WTC11 (cell line): ENCODE results near the gene SLC4A1AP. TPM values are rescaled to one million over a fixed set of nuclear protein-coding genes. Genes with fewer than 3 reads are reported as not detected.

Experiments used
- ATAC-seq: fragments of 200-7000 bp; cut with Tn5 transposase; 2 replicates; pipeline ENCODE4 v1.10.0; 2021; ENCODE audit warnings: mild to moderate bottlenecking, moderate library complexity
- CTCF ChIA-PET: fragments of 300-600 bp; sonication (Branson Sonifier 250); formaldehyde crosslinking; loops from one replicate; lab custom pipeline; 2021; ENCODE audit warnings: antibody characterized with exemption; lab: Charles Lee
- POLR2A ChIA-PET: fragments of 350-600 bp; sonication (Branson Sonifier 250); formaldehyde crosslinking; loops from one replicate; lab custom pipeline; 2021; ENCODE audit warnings: antibody characterized with exemption; lab: Charles Lee
- DNase-seq: peaks from one replicate; pipeline ENCODE4 v3.0.0; 2021; ENCODE audit warnings: low spot score
- H3K27ac Mint-ChIP-seq: 2 replicates; pipeline ENCODE4 v1.8.0; 2021; ENCODE audit warnings: mixed read lengths
- H3K27me3 Mint-ChIP-seq: 2 replicates; pipeline ENCODE4 v1.8.0; 2021; ENCODE audit warnings: low read depth, mild to moderate bottlenecking, moderate library complexity, mixed read lengths
- H3K36me3 Mint-ChIP-seq: 2 replicates; pipeline ENCODE4 v1.8.0; 2021; ENCODE audit warnings: mixed read lengths
- H3K4me1 Mint-ChIP-seq: 2 replicates; pipeline ENCODE4 v1.8.0; 2022; ENCODE audit warnings: mixed read lengths
- H3K4me3 Mint-ChIP-seq: 2 replicates; pipeline ENCODE4 v1.8.0; 2021; ENCODE audit warnings: mild to moderate bottlenecking, moderate library complexity, mixed read lengths
- H3K9me3 Mint-ChIP-seq: 2 replicates; pipeline ENCODE4 v1.8.0; 2021; ENCODE audit warnings: mixed read lengths
- ATF1 ChIP-seq: sonication (generic); formaldehyde crosslinking; IDR thresholded peaks from 2 replicates; pipeline ENCODE4 v1.8.1; 2023; ENCODE audit warnings: mild to moderate bottlenecking, moderate library complexity, missing genetic modification reagents
- CREB1 ChIP-seq: sonication (generic); formaldehyde crosslinking; IDR thresholded peaks from 2 replicates; pipeline ENCODE4 v1.8.0; 2023; ENCODE audit warnings: mild to moderate bottlenecking, missing genetic modification reagents
- FOXJ3 ChIP-seq: sonication (generic); formaldehyde crosslinking; IDR thresholded peaks from 2 replicates; pipeline ENCODE4 v1.9.0; 2021; ENCODE audit warnings: missing genetic modification reagents, mild to moderate bottlenecking, borderline replicate concordance
- FOXK1 ChIP-seq: sonication (generic); formaldehyde crosslinking; IDR thresholded peaks from 2 replicates; pipeline ENCODE4 v1.8.0; 2022; ENCODE audit warnings: mild to moderate bottlenecking, moderate library complexity, missing genetic modification reagents
- GRHL2 ChIP-seq: fragments of 250-450 bp; sonication (Bioruptor Pico); IDR thresholded peaks from 2 replicates; pipeline ENCODE4 v1.8.0; 2022; ENCODE audit warnings: mild to moderate bottlenecking, moderate library complexity; ENCODE audit not compliant: insufficient replicate concordance, severe bottlenecking
- HMGA2 ChIP-seq: fragments of 250-450 bp; sonication (Bioruptor Pico); IDR thresholded peaks from 2 replicates; pipeline ENCODE4 v1.4.0; 2021; ENCODE audit warnings: mild to moderate bottlenecking, moderate library complexity
- KAT7 ChIP-seq: sonication (generic); formaldehyde crosslinking; IDR thresholded peaks from 2 replicates; pipeline ENCODE4 v1.8.1; 2023; ENCODE audit warnings: missing genetic modification reagents, mild to moderate bottlenecking, borderline replicate concordance
- NFATC4 ChIP-seq: fragments of 250-450 bp; sonication (Bioruptor Pico); IDR thresholded peaks from 2 replicates; pipeline ENCODE4 v1.9.0; 2021; ENCODE audit warnings: mild to moderate bottlenecking
- RELA ChIP-seq: sonication (generic); formaldehyde crosslinking; IDR thresholded peaks from 2 replicates; pipeline ENCODE4 v1.8.1; 2022; ENCODE audit warnings: missing genetic modification reagents, mild to moderate bottlenecking, borderline replicate concordance
- SMAD4 ChIP-seq: sonication (generic); formaldehyde crosslinking; IDR thresholded peaks from 2 replicates; pipeline ENCODE4 v1.8.0; 2022; ENCODE audit warnings: mild to moderate bottlenecking, missing genetic modification reagents
- TEAD1 ChIP-seq: sonication (generic); formaldehyde crosslinking; IDR thresholded peaks from 2 replicates; pipeline ENCODE4 v1.8.0; 2022; ENCODE audit warnings: mild to moderate bottlenecking, missing genetic modification reagents
- TEAD4 ChIP-seq: sonication (generic); formaldehyde crosslinking; IDR thresholded peaks from 2 replicates; pipeline ENCODE4 v1.8.0; 2022; ENCODE audit warnings: mild to moderate bottlenecking, missing genetic modification reagents
- ZBTB21 ChIP-seq: sonication (generic); formaldehyde crosslinking; IDR thresholded peaks from 2 replicates; pipeline ENCODE4 v1.8.1; 2023; ENCODE audit warnings: mild to moderate bottlenecking, missing genetic modification reagents, borderline replicate concordance
- ZNF317 ChIP-seq: sonication (generic); formaldehyde crosslinking; IDR thresholded peaks from 2 replicates; pipeline ENCODE4 v1.8.1; 2023; ENCODE audit warnings: low read depth, mild to moderate bottlenecking, moderate library complexity, missing genetic modification reagents, borderline replicate concordance
- ZNF396 ChIP-seq: fragments of 250-450 bp; sonication (Bioruptor Pico); IDR thresholded peaks from 2 replicates; pipeline ENCODE4 v1.8.0; 2021; ENCODE audit warnings: mild to moderate bottlenecking, moderate library complexity, borderline replicate concordance
- total RNA-seq: library from RNA; stranded (reverse); gene quantifications from 3 replicates; pipeline ENCODE4 v1.2.3, GENCODE V29; 2021
- TF ChIP-seq, protein P1 (sequence below): sonication (generic); formaldehyde crosslinking; IDR thresholded peaks from 2 replicates; pipeline ENCODE4 v1.8.0; 2023; ENCODE audit warnings: mild to moderate bottlenecking, missing genetic modification reagents
- TF ChIP-seq, protein P2 (sequence below): sonication (generic); formaldehyde crosslinking; conservative IDR thresholded peaks from 2 replicates; pipeline ENCODE4 v1.8.1; 2023; ENCODE audit warnings: mild to moderate bottlenecking, low read depth, missing genetic modification reagents, moderate library complexity
- TF ChIP-seq, protein P3 (sequence below): sonication (generic); formaldehyde crosslinking; IDR thresholded peaks from 2 replicates; pipeline ENCODE4 v1.8.1; 2022; ENCODE audit warnings: missing genetic modification reagents, borderline replicate concordance
- TF ChIP-seq, protein P4 (sequence below): fragments of 250-450 bp; sonication (Bioruptor Pico); IDR thresholded peaks from 2 replicates; pipeline ENCODE4 v1.9.0; 2021; ENCODE audit warnings: mild to moderate bottlenecking
- TF ChIP-seq, protein P5 (sequence below): fragments of 250-450 bp; sonication (Bioruptor Pico); IDR thresholded peaks from 2 replicates; pipeline ENCODE4 v2.1.2; 2022; ENCODE audit warnings: mild to moderate bottlenecking, moderate library complexity
- TF ChIP-seq, protein P6 (sequence below): fragments of 250-450 bp; sonication (Bioruptor Pico); IDR thresholded peaks from 2 replicates; pipeline ENCODE4 v1.8.0; 2021; ENCODE audit warnings: mild to moderate bottlenecking

SLC4A1AP gene
- total RNA-seq, 1 experiment from 2014 or later = 20.1 TPM

DNA sequence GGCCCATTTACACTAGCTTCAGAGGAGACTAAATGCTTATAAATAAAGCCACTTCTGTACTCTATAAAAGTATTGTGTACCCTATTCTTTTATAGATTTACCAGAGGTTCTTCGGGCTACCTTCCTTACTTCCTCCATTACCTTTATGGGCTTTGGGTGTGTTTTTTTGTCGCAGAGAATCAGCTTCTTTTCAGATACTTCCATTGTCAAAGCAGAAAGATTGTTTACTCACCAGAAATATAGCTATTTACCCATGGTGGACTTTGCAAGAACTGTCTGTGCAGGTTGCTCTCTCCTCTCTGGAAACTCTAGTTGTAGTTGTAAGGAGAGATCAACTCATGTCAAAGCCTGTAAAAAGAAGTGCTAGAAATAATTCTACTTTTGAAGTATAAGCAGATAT lies 49.7 kb upstream of the SLC4A1AP start (continued):
- TF ChIP-seq, protein P1, sequence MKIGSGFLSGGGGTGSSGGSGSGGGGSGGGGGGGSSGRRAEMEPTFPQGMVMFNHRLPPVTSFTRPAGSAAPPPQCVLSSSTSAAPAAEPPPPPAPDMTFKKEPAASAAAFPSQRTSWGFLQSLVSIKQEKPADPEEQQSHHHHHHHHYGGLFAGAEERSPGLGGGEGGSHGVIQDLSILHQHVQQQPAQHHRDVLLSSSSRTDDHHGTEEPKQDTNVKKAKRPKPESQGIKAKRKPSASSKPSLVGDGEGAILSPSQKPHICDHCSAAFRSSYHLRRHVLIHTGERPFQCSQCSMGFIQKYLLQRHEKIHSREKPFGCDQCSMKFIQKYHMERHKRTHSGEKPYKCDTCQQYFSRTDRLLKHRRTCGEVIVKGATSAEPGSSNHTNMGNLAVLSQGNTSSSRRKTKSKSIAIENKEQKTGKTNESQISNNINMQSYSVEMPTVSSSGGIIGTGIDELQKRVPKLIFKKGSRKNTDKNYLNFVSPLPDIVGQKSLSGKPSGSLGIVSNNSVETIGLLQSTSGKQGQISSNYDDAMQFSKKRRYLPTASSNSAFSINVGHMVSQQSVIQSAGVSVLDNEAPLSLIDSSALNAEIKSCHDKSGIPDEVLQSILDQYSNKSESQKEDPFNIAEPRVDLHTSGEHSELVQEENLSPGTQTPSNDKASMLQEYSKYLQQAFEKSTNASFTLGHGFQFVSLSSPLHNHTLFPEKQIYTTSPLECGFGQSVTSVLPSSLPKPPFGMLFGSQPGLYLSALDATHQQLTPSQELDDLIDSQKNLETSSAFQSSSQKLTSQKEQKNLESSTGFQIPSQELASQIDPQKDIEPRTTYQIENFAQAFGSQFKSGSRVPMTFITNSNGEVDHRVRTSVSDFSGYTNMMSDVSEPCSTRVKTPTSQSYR (CRISPR knock-in tag) = no peak
- TF ChIP-seq GRHL2 (no peak), FOXK1 (no peak), NFATC4 (no peak), TEAD1 (CRISPR knock-in tag) (no peak), KAT7 (no peak)

DNA sequence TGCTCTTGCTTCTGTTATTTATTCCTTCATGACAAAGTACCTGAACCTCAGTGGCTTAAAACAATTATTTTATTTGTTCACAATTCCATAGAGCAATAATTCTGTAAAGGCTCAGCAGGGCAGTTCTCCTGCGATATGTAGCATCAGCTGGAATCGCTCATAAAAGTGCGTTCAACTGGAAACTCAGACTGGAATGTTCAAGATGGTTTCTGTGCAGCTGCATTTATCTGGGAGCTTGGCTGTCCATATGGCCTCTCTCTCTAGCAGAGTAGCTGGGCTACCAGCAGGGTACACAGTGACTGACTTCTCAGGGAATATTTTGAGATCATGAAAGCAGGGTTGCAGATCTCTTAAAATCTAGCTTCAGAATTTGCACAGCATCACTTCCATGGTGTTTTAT lies 48.4 kb upstream of the SLC4A1AP start:
- Mint-ChIP-seq H3K4me1 (no peaks in the 10 kb centered on the region), H3K9me3 (no peaks in the 10 kb centered on the region), H3K27me3 (no peaks in the 10 kb centered on the region), H3K4me3 (no peak overlapping the region), H3K36me3 (peaks cover 43% of the 10 kb centered on the region), H3K27ac (no peak overlapping the region)
- DNase-seq = no peak
- ChIA-PET POLR2A (no interaction called here), CTCF (no interaction called here)
- no peak for ATAC-seq
- TF ChIP-seq, protein P2, sequence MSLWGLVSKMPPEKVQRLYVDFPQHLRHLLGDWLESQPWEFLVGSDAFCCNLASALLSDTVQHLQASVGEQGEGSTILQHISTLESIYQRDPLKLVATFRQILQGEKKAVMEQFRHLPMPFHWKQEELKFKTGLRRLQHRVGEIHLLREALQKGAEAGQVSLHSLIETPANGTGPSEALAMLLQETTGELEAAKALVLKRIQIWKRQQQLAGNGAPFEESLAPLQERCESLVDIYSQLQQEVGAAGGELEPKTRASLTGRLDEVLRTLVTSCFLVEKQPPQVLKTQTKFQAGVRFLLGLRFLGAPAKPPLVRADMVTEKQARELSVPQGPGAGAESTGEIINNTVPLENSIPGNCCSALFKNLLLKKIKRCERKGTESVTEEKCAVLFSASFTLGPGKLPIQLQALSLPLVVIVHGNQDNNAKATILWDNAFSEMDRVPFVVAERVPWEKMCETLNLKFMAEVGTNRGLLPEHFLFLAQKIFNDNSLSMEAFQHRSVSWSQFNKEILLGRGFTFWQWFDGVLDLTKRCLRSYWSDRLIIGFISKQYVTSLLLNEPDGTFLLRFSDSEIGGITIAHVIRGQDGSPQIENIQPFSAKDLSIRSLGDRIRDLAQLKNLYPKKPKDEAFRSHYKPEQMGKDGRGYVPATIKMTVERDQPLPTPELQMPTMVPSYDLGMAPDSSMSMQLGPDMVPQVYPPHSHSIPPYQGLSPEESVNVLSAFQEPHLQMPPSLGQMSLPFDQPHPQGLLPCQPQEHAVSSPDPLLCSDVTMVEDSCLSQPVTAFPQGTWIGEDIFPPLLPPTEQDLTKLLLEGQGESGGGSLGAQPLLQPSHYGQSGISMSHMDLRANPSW = no peak
- TF ChIP-seq, protein P3, sequence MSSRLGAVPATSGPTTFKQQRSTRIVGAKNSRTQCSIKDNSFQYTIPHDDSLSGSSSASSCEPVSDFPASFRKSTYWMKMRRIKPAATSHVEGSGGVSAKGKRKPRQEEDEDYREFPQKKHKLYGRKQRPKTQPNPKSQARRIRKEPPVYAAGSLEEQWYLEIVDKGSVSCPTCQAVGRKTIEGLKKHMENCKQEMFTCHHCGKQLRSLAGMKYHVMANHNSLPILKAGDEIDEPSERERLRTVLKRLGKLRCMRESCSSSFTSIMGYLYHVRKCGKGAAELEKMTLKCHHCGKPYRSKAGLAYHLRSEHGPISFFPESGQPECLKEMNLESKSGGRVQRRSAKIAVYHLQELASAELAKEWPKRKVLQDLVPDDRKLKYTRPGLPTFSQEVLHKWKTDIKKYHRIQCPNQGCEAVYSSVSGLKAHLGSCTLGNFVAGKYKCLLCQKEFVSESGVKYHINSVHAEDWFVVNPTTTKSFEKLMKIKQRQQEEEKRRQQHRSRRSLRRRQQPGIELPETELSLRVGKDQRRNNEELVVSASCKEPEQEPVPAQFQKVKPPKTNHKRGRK = no peak
- TF ChIP-seq ZNF396 (CRISPR knock-in tag) (no peak), HMGA2 (CRISPR knock-in tag) (no peak), ATF1 (no peak), CREB1 (CRISPR knock-in tag) (no peak), FOXJ3 (CRISPR knock-in tag) (no peak), ZBTB21 (CRISPR knock-in tag) (no peak), RELA (CRISPR knock-in tag) (no peak), SMAD4 (no peak), FOXK1 (no peak), TEAD4 (CRISPR knock-in tag) (no peak), ZNF317 (CRISPR knock-in tag) (no peak)
- TF ChIP-seq, protein P1 (CRISPR knock-in tag) = no peak
- TF ChIP-seq, protein P4, sequence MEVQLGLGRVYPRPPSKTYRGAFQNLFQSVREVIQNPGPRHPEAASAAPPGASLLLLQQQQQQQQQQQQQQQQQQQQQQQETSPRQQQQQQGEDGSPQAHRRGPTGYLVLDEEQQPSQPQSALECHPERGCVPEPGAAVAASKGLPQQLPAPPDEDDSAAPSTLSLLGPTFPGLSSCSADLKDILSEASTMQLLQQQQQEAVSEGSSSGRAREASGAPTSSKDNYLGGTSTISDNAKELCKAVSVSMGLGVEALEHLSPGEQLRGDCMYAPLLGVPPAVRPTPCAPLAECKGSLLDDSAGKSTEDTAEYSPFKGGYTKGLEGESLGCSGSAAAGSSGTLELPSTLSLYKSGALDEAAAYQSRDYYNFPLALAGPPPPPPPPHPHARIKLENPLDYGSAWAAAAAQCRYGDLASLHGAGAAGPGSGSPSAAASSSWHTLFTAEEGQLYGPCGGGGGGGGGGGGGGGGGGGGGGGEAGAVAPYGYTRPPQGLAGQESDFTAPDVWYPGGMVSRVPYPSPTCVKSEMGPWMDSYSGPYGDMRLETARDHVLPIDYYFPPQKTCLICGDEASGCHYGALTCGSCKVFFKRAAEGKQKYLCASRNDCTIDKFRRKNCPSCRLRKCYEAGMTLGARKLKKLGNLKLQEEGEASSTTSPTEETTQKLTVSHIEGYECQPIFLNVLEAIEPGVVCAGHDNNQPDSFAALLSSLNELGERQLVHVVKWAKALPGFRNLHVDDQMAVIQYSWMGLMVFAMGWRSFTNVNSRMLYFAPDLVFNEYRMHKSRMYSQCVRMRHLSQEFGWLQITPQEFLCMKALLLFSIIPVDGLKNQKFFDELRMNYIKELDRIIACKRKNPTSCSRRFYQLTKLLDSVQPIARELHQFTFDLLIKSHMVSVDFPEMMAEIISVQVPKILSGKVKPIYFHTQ = no peak
- TF ChIP-seq, protein P5, sequence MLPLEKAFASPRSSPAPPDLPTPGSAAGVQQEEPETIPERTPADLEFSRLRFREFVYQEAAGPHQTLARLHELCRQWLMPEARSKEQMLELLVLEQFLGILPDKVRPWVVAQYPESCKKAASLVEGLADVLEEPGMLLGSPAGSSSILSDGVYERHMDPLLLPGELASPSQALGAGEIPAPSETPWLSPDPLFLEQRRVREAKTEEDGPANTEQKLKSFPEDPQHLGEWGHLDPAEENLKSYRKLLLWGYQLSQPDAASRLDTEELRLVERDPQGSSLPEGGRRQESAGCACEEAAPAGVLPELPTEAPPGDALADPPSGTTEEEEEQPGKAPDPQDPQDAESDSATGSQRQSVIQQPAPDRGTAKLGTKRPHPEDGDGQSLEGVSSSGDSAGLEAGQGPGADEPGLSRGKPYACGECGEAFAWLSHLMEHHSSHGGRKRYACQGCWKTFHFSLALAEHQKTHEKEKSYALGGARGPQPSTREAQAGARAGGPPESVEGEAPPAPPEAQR (CRISPR knock-in tag) = no peak
- TF ChIP-seq, protein P6, sequence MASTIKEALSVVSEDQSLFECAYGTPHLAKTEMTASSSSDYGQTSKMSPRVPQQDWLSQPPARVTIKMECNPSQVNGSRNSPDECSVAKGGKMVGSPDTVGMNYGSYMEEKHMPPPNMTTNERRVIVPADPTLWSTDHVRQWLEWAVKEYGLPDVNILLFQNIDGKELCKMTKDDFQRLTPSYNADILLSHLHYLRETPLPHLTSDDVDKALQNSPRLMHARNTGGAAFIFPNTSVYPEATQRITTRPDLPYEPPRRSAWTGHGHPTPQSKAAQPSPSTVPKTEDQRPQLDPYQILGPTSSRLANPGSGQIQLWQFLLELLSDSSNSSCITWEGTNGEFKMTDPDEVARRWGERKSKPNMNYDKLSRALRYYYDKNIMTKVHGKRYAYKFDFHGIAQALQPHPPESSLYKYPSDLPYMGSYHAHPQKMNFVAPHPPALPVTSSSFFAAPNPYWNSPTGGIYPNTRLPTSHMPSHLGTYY = no peak
